Hematopoietic multipotent progenitor cell (in vitro differentiated cells): ENCODE data around the gene LMF1. TPM values are rescaled to one million over a fixed set of nuclear protein-coding genes. Genes with fewer than 3 reads are reported as not detected.

Experiments
- DNase-seq, 3 donors: peaks; one replicate each; pipeline ENCODE4 v3.0.0-alpha.2; 2011 to 2015; ENCODE audit warnings: low read depth in 2 of 3, low spot score in 2 of 3
- total RNA-seq: library from RNA; depleted of rRNA; stranded (reverse); fragments of >200 nt; gene quantifications from one replicate; pipeline ENCODE4 v1.2.3, GENCODE V29; 2012

Gene LMF1
- total RNA-seq, 1 donor: 45.2 TPM

GRCh38 chr16:1003391-1004347 lies 32.9 kb upstream of the LMF1 start:
- DNase-seq: peak in 1 of 3 donors; percentile 43

DNA sequence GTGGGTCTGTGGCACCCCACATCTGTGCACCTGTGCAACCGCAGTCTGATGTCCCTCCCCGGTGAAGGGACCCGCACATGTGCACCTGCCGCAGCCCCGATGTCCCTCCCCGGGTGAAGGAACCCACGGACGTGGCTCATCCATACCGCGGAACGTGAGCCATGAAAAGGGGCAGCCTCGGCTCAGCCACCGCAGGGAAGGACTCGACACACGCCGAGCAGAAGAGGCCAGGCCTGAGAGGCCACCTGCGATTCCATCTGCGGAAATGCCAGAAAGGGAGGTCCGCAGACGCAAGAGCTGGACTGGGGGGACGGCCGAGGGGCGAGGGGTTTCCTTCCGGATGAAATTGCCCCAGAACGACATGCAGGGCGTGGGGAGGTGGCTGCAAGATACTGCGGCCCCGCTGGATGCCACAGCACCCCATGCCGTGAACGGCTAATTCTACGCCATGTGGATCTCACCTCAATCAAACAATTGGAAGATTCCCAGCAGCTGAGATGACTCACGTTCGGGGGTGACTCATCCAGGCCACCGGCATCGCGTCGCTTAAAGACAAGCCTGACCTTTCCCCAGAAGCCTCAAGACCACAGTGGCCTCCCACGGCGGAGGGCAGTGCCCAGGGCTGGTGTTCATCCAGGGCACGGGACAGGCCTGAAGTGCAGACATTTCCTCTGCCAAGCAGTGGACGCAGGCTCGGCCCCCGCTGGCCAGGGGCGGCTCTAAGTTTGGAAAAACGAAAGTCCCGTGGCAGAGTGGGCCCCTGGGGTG lies 31.8 kb upstream of the LMF1 start:
- DNase-seq: no peak

- DNase-seq: no peak
Measured at GRCh38 chr16:1001096-1001495, 30.3 kb upstream of the LMF1 start.

GRCh38 chr16:1000608-1001007 lies 29.8 kb upstream of the LMF1 start:
- DNase-seq: no peak

- DNase-seq: no peak
Measured at GRCh38 chr16:999677-1000076, 28.9 kb upstream of the LMF1 start.

- no peak for DNase-seq
Measured at GRCh38 chr16:998615-999014, 27.8 kb upstream of the LMF1 start.

DNA sequence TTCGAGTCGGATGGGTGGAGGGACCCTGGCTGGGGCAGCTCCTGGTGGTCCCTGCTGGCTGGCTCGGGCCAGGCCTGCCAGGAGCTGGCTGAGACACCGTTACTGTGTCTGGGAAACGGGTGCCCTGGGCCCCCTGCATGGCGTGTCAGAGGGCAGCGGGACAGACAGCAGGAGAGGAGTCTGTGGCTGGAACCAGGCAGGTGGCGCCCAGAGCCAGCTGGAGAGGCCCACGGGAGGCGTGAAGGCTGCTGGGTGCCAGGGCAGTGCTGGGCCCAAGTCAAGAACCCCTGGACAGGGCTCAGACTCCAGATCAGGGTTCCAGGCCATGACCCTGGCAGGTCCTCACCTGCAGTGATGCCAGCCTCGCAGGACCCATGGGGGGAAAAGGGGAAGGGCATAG lies 27.4 kb upstream of the LMF1 start:
- DNase-seq: no peak

GRCh38 chr16:997440-998051 lies 26.8 kb upstream of the LMF1 start:
- no peak for DNase-seq

- no peak for DNase-seq
Measured at GRCh38 chr16:996681-997080, 25.9 kb upstream of the LMF1 start.

- DNase-seq: no peak
Measured at GRCh38 chr16:995783-996182, 25.0 kb upstream of the LMF1 start.

DNA sequence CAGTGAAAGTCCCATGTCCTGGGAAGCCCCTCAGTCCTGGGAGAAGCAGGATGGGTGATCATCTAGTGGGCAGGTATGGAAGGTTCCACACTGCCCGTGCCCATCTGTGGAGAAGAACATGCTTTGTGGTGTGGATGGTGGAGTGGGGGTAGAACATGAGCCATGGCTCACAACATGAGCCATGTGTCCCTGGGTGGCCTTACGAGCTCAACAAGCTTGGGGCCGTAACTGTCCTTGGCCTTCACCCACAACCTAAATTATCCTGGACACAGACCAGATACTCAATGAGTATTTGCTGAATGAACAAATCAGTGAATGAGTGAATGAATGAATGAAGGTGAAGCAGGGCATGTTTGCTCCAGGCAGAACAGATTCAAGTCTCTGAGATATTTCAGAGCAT lies 24.3 kb upstream of the LMF1 start:
- peak in 2 of 3 donors; percentile 49 to 66 for DNase-seq

DNA sequence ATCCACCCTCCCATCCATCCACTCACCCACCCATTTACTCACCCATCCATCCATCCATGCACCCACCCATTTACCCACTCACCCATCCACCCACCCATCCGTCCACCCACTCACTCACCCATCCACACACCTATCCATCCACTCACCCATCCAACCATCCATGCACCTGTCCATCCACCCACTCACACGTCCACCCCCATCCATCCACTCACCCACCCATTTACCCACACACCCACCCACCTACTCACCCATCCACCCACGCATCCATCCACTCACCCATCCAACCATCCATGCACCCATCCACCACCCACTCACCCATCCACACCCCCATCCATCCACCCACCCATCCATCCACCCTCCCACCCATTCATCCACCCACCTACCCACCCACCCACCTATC lies 22.9 kb upstream of the LMF1 start:
- DNase-seq: no peak

DNA sequence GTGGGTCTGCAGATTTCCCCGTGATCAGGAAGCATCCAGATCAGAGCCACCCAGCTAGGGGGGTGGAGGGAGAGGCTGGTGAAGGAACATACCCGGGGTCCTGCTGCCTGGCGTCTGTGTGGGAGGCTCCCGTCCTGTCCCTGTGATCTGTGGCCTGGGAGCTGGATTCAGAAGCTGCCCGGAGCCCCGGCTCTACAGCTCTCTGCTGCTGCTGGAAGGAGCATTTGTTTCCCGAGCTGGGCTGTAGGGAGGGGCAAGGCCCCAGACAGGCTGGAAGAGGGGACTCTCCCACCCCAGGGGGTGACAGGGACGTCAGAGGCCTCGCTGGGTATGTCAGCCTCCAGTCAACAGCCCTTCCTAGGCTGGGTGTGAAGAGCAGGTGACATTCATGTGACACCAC lies 21.0 kb upstream of the LMF1 start:
- DNase-seq: no peak

GRCh38 chr16:991345-991744 lies 20.6 kb upstream of the LMF1 start:
- no peak for DNase-seq

DNA sequence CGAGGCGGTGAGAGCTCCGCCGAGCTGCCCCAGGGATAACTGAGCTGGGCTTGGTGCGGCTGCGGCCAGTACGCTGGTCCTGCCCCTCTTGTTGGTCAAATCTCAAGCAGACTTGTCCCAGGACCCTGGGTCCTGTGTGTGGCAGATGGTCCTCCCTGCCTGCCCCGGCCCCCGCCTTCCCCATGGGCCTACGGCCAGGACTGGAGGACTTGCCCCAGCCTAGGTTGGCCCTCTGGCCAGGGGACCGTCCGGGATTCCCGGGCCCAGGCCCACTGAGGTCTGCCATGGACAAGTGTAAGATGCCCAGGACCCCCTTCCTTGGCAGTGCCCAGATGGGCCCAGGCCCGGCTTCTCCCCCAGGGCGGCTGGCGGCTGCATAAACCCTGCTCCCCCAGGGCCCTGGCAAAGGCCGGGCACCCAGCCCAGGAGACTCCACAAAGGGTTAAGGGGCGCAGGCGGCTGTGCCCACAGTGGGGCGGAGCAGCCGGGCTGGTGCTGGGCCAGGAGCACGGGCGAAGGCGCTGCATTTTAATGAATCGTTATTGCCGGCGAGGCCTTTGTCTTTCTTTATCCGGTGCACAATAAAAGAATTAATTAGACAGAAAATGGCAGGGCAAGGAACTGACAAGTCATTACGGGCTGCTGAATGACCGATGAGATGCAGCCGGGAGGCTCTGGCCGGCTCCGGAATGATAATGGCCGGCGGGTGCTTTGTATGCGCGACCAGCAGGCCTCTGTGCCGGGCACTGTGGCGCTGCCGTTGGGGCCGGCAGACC lies 19.9 kb upstream of the LMF1 start:
- no peak for DNase-seq

- no peak for DNase-seq
Measured at GRCh38 chr16:989354-989814, 18.6 kb upstream of the LMF1 start.

DNA sequence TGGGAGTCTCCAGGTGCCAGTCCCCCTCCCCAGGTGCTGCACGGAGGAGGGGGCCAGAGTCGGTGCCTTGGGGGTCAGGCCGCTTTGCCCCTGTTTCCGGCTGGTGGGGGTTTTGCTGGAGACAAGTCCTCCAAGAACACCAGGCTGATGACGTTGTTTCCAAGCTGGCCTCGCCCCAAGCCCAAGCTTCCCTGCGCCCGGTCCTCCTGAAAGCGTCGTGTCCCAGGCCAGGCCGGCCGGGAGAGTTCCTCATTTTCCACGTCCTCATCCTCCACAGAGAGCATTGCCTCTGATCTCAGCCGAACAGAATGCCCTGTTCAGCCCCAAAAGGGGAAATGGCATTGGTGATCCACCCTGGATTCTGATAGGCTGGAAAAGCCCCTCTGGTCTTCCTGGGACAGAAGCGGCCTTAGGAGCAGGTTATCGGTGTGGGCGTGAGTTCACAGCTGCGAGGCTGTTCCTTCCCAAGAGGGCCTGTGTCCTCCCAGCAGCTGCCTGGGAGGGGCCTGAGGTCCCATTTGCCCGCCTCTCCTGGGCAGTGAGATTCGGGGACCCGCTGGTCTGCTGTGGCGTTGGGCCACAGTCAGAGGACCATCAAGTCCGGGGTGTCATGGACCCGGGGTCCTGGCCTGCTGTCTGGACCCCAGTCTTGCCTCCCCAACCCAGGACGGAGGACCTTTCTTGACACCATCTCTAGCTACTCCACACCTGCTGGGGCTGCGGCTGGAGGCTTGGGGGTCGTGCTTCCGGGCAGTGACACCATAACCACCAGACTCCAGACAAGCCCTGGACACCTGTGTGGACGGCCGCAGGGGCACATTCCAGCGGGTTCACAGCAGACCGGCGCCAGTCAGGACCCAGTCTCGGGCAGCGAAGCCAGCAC lies 17.9 kb upstream of the LMF1 start:
- DNase-seq: no peak

- no peak for DNase-seq
Measured at GRCh38 chr16:987906-988305, 17.1 kb upstream of the LMF1 start.

DNA sequence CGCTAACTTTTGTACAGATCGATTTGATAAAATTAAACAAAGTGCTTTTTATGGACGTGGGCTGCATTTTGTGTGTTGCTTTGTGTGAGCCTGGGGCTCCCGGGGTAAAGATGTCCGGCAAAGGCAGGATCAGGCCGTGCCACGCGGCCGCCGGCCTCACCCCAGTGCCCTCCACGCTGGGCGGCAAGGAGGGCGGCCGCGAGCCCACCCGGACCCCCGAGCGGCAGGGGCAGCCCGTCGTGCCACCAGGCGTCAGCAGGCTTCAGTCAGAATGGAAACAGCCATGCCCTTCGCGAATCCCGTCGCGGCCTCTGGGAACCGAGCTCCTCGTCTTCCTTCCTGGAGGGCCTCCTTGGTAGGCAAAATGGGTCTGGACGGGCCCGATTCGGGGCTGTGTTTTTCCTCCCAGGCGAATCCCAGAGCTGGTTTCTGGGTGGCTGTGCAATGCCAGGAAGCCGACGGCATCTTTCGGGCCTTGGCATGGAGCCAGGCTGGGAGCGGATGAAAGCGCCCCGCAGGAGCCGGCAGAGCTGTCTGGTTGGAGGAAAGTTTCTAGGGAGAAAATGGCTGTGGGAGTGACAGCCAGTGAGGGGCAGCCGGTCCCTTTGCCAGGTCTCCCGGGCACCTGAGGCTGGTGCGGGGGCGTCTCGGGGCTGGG lies 16.3 kb upstream of the LMF1 start:
- DNase-seq: no peak
